Lower leg skin (tissue), 4 donors: ENCODE results near the gene HELQ. TPM values are rescaled to one million over a fixed set of nuclear protein-coding genes. Genes with fewer than 3 reads are reported as not detected.
"Not testable (repeated sequence)": the region's sequence is repeated elsewhere in the genome, so short reads cannot be mapped to it uniquely, and the experiment has no call there.

Experiments used
- DNase-seq, 2 donors: peaks; one replicate each; pipeline ENCODE4 v3.0.0-alpha.2; 2019; ENCODE audit warnings: low spot score in 2 of 2
- H3K4me3 ChIP-seq: fragments of 200-600 bp; sonication (generic); 2 replicates; pipeline ENCODE4 v1.5.1; 2017; ENCODE audit warnings: mild to moderate bottlenecking, low read depth; ENCODE audit not compliant: poor library complexity, severe bottlenecking
- POLR2A ChIP-seq, 2 donors: fragments of 450-650 bp; IDR thresholded peaks; one replicate each; pipeline ENCODE4 v1.6.1; 2016 to 2017; ENCODE audit warnings: antibody characterized with exemption in 2 of 2, mild to moderate bottlenecking in 1 of 2, moderate library complexity in 1 of 2
- WGBS, 2 donors: methylation state at CpG; one replicate each; pipeline ENCODE4 v1.1.5; 2018; 5-methylcytosine and 5-hydroxymethylcytosine counted together
- intact Hi-C: fragments of 100-400 bp; cut with DNase I; formaldehyde crosslinking; loops from one replicate; pipeline ENCODE4 v1.15.0; 2023; ENCODE audit warnings: low total_unique reads
- total RNA-seq, 4 donors: library from RNA; depleted of rRNA; stranded (reverse); fragments of >200 nt; gene quantifications; one replicate each; pipeline ENCODE4 v1.1.0, GENCODE V29; 2016
- TF ChIP-seq, protein P1 (sequence below), 3 donors: fragments of 450-650 bp; IDR thresholded peaks; one replicate each; pipeline ENCODE4 v1.5.1; 2016; ENCODE audit warnings: antibody characterized with exemption in 3 of 3, mild to moderate bottlenecking in 3 of 3, moderate library complexity in 2 of 3

Gene HELQ, protein sequence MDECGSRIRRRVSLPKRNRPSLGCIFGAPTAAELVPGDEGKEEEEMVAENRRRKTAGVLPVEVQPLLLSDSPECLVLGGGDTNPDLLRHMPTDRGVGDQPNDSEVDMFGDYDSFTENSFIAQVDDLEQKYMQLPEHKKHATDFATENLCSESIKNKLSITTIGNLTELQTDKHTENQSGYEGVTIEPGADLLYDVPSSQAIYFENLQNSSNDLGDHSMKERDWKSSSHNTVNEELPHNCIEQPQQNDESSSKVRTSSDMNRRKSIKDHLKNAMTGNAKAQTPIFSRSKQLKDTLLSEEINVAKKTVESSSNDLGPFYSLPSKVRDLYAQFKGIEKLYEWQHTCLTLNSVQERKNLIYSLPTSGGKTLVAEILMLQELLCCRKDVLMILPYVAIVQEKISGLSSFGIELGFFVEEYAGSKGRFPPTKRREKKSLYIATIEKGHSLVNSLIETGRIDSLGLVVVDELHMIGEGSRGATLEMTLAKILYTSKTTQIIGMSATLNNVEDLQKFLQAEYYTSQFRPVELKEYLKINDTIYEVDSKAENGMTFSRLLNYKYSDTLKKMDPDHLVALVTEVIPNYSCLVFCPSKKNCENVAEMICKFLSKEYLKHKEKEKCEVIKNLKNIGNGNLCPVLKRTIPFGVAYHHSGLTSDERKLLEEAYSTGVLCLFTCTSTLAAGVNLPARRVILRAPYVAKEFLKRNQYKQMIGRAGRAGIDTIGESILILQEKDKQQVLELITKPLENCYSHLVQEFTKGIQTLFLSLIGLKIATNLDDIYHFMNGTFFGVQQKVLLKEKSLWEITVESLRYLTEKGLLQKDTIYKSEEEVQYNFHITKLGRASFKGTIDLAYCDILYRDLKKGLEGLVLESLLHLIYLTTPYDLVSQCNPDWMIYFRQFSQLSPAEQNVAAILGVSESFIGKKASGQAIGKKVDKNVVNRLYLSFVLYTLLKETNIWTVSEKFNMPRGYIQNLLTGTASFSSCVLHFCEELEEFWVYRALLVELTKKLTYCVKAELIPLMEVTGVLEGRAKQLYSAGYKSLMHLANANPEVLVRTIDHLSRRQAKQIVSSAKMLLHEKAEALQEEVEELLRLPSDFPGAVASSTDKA
- 10 to 100 TPM; 11.6 to 22.3 (median 13.6) TPM for total RNA-seq

DNA sequence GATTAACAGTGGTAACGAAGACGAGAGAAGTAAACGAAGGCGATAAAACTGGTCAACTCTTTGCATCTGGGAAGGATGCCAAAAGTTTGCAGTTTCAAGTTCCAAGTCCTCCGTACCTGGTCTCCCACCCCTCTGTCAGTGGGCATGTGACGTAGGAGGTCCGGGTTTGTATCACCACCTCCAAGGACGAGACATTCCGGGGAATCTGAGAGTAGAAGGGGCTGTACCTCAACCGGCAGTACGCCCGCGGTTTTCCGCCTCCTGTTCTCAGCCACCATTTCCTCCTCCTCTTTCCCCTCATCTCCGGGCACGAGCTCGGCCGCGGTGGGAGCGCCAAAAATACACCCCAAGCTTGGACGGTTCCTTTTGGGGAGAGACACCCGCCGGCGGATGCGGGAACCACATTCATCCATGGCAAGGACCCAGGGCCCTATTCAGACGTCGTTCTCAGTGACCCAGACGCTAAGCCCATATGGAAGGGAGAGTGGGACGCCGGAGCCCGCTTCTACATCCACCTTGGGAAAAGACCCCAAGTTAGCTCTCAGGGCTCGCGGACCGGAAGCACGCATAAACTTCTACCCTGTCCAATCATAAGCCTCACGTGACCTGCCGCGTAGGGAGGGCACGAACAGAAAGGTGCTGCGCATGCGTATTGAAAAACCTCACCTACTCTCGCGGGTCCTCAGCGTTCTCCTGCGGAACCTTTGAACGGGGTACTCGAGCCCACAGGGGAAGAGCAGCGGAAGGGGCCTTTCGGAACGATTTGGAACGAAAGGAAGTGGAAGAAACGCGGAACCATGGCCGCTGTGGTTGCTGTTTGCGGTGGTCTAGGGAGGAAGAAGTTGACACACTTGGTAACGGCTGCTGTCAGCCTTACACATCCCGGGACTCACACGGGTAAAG lies at the start of gene HELQ, which contains the start of gene MRPS18C:
TSS of gene HELQ (minus strand) at position 543 of the 903 bp plus-strand sequence. CDS start at position 413, 130 bp downstream.
TSS of gene MRPS18C (plus strand) at position 778 of the 903 bp plus-strand sequence. CDS start at position 798, 20 bp downstream.
- TF ChIP-seq, protein P1, sequence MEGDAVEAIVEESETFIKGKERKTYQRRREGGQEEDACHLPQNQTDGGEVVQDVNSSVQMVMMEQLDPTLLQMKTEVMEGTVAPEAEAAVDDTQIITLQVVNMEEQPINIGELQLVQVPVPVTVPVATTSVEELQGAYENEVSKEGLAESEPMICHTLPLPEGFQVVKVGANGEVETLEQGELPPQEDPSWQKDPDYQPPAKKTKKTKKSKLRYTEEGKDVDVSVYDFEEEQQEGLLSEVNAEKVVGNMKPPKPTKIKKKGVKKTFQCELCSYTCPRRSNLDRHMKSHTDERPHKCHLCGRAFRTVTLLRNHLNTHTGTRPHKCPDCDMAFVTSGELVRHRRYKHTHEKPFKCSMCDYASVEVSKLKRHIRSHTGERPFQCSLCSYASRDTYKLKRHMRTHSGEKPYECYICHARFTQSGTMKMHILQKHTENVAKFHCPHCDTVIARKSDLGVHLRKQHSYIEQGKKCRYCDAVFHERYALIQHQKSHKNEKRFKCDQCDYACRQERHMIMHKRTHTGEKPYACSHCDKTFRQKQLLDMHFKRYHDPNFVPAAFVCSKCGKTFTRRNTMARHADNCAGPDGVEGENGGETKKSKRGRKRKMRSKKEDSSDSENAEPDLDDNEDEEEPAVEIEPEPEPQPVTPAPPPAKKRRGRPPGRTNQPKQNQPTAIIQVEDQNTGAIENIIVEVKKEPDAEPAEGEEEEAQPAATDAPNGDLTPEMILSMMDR (IDR thresholded peaks at IDR 0.05): no peak
- TF ChIP-seq POLR2A (IDR thresholded peaks at IDR 0.05): no peak
- peak; percentile 98 to 99 for DNase-seq
- WGBS, 2 donors: 0% methylated on average over 53 to 58 of the region's 58 CpGs
- intact Hi-C loops: loop anchor here (5.0 kb wide), 1 partner anchor 257 kb away; no protein-coding TSS in a partner anchor
- peak within 1 kb of the TSS; percentile 91 for H3K4me3 ChIP-seq

DNA sequence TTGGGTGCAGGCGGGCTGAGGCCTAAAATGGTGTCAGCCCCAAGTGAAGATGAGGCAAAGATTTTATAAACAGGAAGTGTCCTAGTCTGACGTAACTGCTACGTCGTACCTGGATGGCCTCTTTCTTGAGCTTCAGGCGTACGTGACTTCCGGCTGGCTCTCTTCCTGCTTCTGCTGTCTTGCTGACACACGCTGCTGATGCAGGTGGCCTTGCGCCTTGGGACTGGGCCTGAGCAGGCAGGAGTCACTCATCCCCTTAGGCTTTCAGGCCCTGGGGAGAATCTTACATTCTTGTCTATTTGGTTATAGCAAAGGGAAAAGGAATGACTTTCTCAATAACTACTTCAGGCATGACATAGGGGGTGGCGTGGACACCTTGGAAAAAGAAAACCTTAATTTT lies 49.4 kb upstream of the HELQ start:
- intact Hi-C loops: loop anchor here (5.0 kb wide), 1 partner anchor 137 kb away; no protein-coding TSS in a partner anchor
- DNase-seq: no peak
- TF ChIP-seq POLR2A (IDR thresholded peaks at IDR 0.05): no peak
- TF ChIP-seq, protein P1 (IDR thresholded peaks at IDR 0.05): no peak
- no peak overlapping the region for H3K4me3 ChIP-seq
- 84 to 91% methylated on average over 10 of the region's 10 CpGs for WGBS, 2 donors

DNA sequence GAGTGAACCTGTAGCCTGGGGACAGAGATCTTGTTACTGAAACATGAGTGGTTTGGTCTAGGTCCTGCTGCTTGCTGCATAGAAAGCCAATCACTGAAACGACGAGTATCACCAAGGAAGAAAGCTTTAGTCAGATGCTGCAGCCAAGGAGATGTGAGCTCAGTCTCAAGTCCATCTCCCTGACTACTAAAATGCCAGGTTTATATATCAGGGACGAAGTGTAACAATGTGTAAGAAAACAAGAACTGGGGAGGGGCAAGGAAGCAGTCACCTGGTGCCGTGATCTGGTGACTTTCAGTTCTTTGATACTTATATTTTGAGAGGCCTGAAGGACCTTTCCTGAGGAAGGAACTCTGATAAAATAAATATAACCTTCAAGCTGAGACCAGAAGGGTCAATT lies 48.9 kb upstream of the HELQ start:
- WGBS, 2 donors: 61 to 74% methylated on average over 4 of the region's 4 CpGs
- no peak for TF ChIP-seq POLR2A (IDR thresholded peaks at IDR 0.05)
- TF ChIP-seq, protein P1 (IDR thresholded peaks at IDR 0.05): no peak
- DNase-seq: no peak
- intact Hi-C loops: no loop called here
- no peak overlapping the region for H3K4me3 ChIP-seq

DNA sequence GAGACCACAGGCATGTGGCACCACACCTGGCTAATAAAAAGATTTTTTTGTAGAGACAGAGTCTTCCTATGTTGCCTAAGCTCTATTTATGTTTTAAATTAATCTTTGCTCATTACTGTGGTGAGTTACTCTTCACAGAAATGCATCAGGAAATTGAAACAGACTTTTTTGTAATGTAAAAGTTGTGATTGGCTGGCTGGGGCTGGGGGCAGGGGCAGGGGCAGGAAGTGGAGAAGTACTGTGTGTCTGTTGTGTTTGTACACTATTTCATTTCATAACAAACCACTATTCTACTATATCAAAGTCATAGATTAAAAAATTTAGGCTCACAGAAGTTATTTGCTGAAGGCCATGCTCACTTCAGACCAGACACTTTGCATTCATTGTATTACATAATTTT lies 48.4 kb upstream of the HELQ start:
- TF ChIP-seq POLR2A (IDR thresholded peaks at IDR 0.05): no peak
- TF ChIP-seq, protein P1 (IDR thresholded peaks at IDR 0.05): no peak
- no peak for DNase-seq
- no peak overlapping the region for H3K4me3 ChIP-seq
- intact Hi-C loops: no loop called here

DNA sequence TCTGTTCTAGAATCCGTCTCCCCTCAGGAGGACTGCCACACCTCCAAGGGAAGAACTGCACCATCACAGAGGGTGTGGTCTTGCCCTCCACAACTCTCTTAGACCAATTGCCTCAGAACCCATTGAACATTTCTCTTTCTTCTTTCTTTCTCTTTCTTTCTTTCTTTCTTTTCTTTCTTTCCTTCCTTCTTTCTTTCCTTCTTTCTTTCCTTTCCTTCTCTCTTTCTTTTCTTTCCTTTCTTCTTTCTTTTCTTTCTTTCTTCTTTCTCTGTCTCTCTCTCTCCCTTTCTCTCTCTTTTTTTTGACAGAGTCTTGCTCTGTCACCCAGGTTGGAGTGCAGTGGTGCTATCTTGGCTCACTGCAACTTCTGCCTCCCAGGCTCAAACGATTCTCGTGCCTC lies 46.0 kb upstream of the HELQ start:
- intact Hi-C loops, DNase-seq, H3K4me3 ChIP-seq: not testable (repeated sequence)
- 84 to 91% methylated on average over 3 of the region's 3 CpGs for WGBS, 2 donors
